Breast epithelium (tissue), 4 donors: Measurements from ENCODE around the gene RAP1GAP2. TPM values are rescaled to one million over a fixed set of nuclear protein-coding genes. Genes with fewer than 3 reads are reported as not detected.

ENCODE experiments used
- DNase-seq, 2 donors: peaks; one replicate each; pipeline ENCODE4 v3.0.0-alpha.2; 2019; ENCODE audit warnings: low spot score in 2 of 2
- H3K27ac ChIP-seq, 2 donors: fragments of 200-600 bp; sonication (generic) in 1 of 2; one replicate each; pipeline ENCODE4 v1.5.1; 2016 to 2019; ENCODE audit warnings: mild to moderate bottlenecking in 1 of 2
- H3K27me3 ChIP-seq, 2 donors: fragments of 200-600 bp; sonication (generic) in 1 of 2; one replicate each; pipeline versions ENCODE4 v1.5.1 to v1.6.0; 2017 to 2019; ENCODE audit warnings: control low read depth in 1 of 2, mild to moderate bottlenecking in 1 of 2
- H3K36me3 ChIP-seq: fragments of 200-600 bp; one replicate; pipeline ENCODE4 v1.5.1; 2019
- H3K4me1 ChIP-seq, 2 donors: fragments of 200-600 bp; sonication (generic); one replicate each; pipeline ENCODE4 v1.5.1; 2016 to 2019; ENCODE audit warnings: control low read depth in 1 of 2
- H3K4me3 ChIP-seq, 3 donors: fragments of 200-600 bp; sonication (generic); 1 replicate in 2 of 3; 2 replicates in 1 of 3; pipeline ENCODE4 v1.5.1; 2016 to 2019; ENCODE audit warnings: mild to moderate bottlenecking in 3 of 3, moderate library complexity in 2 of 3
- H3K9me3 ChIP-seq, 2 donors: fragments of 200-600 bp; sonication (generic) in 1 of 2; one replicate each; pipeline ENCODE4 v1.5.1; 2016 to 2019; ENCODE audit warnings: control low read depth in 1 of 2
- POLR2A ChIP-seq: fragments of 450-650 bp; IDR thresholded peaks from one replicate; pipeline ENCODE4 v1.6.1; 2016; ENCODE audit warnings: antibody characterized with exemption, mild to moderate bottlenecking, moderate library complexity
- POLR2AphosphoS5 ChIP-seq, 3 donors: sonication (generic); formaldehyde crosslinking; IDR thresholded peaks; one replicate each; pipeline ENCODE4 v1.6.1; 2017; ENCODE audit warnings: antibody characterized with exemption in 3 of 3
- intact Hi-C: fragments of 100-400 bp; cut with DNase I; formaldehyde crosslinking; loops from one replicate; pipeline ENCODE4 v1.15.1; 2023; ENCODE audit warnings: low total_unique reads
- total RNA-seq, 3 donors: library from RNA; depleted of rRNA; stranded (reverse); fragments of >200 nt; gene quantifications; one replicate each; pipeline ENCODE4 v1.1.0, GENCODE V29; 2016
- TF ChIP-seq, protein P1 (sequence below), 3 donors: fragments of 450-650 bp; IDR thresholded peaks; one replicate each; pipeline ENCODE4 v1.5.1; 2016 to 2017; ENCODE audit warnings: antibody characterized with exemption in 3 of 3, mild to moderate bottlenecking in 3 of 3, moderate library complexity in 3 of 3

Gene RAP1GAP2
- total RNA-seq, 3 donors from 2014 or later: 5.3 to 23.4 (median 10.8) TPM

DNA sequence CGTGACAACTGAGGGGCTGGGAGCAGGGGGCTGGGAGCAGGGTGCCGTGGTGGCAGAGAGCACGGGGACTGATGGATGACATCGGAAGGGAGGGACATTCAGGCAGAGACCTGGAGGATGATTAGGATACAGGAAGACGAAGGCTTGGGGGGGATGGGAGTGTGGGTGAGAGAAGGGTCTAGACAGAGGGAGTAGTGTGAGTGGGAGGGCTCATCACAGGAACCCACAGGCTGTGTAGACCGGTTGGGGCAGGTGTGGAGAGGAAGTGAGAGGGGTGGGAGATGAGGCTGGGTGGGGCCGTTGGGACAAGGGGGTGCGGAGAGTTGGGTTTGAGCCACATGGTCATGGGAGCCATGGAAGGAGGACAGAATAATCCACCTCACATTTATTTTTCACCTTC lies 83.8 kb downstream of the RAP1GAP2 start:
- no peaks in the 10 kb centered on the region for H3K9me3 ChIP-seq
- H3K27me3 ChIP-seq: no peaks in the 10 kb centered on the region
- no peak overlapping the region for H3K27ac ChIP-seq
- intact Hi-C loops: no loop called here
- no peaks in the 10 kb centered on the region for H3K4me1 ChIP-seq
- no peaks in the 10 kb centered on the region for H3K36me3 ChIP-seq
- no peak for TF ChIP-seq POLR2AphosphoS5 (IDR thresholded peaks at IDR 0.05)
- no peak for TF ChIP-seq POLR2A
- TF ChIP-seq, protein P1, sequence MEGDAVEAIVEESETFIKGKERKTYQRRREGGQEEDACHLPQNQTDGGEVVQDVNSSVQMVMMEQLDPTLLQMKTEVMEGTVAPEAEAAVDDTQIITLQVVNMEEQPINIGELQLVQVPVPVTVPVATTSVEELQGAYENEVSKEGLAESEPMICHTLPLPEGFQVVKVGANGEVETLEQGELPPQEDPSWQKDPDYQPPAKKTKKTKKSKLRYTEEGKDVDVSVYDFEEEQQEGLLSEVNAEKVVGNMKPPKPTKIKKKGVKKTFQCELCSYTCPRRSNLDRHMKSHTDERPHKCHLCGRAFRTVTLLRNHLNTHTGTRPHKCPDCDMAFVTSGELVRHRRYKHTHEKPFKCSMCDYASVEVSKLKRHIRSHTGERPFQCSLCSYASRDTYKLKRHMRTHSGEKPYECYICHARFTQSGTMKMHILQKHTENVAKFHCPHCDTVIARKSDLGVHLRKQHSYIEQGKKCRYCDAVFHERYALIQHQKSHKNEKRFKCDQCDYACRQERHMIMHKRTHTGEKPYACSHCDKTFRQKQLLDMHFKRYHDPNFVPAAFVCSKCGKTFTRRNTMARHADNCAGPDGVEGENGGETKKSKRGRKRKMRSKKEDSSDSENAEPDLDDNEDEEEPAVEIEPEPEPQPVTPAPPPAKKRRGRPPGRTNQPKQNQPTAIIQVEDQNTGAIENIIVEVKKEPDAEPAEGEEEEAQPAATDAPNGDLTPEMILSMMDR (IDR thresholded peaks at IDR 0.05): no peak
- no peak for DNase-seq
- H3K4me3 ChIP-seq: no peak overlapping the region

DNA sequence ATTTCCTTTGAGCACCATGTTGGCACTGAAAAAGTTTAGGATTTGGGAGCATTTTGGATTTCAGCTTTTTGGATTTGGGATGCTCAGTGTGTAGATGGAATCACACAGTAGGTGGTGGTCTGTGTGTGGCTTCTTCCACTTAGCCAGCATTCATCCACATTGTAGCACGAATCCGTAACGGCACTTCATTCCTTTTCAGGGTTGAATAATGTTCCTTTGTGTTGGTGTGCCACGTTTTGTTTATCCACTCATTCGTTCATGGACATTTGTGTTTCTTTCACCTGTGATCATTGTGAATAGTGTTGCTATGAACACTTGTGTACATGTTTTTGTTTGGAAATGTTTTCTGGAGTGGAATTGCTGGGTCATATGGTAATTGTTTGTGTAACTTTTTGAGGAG lies 85.1 kb downstream of the RAP1GAP2 start:
- H3K4me1 ChIP-seq: no peaks in the 10 kb centered on the region

DNA sequence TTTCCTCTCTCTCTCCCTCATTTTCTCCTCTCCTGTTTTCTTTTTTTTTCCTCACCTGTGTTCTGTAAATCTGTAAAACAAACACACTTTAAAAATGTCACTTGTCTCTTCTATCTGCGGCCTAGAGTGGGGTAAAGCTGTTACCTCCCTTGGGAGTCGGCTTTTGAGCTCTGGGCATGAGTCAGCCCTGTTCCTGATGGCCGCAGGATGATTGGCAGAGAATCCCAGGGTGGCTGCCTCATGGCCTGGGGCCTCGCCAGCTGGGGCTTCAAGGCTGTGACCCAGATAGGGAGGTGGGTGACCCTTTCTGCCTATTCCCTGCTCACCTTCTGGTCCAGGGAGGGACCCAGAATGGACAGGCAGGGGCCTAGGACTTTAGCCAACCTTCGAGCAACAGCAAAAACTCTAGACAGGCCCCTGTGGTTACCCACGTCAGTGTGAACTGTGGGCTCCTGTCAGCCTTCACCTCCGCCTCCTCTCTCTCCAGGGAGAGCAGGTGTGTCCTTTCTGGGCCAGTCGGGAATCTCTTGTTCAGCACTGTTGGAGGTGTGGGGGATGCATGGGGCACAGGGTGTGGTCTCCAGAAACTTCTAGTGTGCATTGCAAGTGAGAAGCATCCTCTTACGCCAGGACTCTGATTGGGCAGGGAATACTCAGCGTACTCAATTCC lies 87.4 kb downstream of the RAP1GAP2 start:
- Histone ChIP-seq H3K4me1 (no peaks in the 10 kb centered on the region), H3K4me3 (no peak overlapping the region), H3K36me3 (no peaks in the 10 kb centered on the region), H3K27ac (no peak overlapping the region), H3K27me3 (no peaks in the 10 kb centered on the region), H3K9me3 (no peaks in the 10 kb centered on the region)
- DNase-seq: no peak
- intact Hi-C loops: no loop called here
- TF ChIP-seq, protein P1 (IDR thresholded peaks at IDR 0.05): no peak
- TF ChIP-seq POLR2A (no peak), POLR2AphosphoS5 (IDR thresholded peaks at IDR 0.05) (no peak)

More for the DNA sequence above, 85.1 kb downstream of the RAP1GAP2 start:
- Histone ChIP-seq H3K27ac (no peak overlapping the region), H3K36me3 (no peaks in the 10 kb centered on the region), H3K9me3 (no peaks in the 10 kb centered on the region), H3K4me3 (no peak overlapping the region), H3K27me3 (no peaks in the 10 kb centered on the region)
- intact Hi-C loops: no loop called here
- TF ChIP-seq POLR2AphosphoS5 (IDR thresholded peaks at IDR 0.05): no peak
- TF ChIP-seq POLR2A: no peak
- TF ChIP-seq, protein P1 (IDR thresholded peaks at IDR 0.05): no peak
- no peak for DNase-seq

DNA sequence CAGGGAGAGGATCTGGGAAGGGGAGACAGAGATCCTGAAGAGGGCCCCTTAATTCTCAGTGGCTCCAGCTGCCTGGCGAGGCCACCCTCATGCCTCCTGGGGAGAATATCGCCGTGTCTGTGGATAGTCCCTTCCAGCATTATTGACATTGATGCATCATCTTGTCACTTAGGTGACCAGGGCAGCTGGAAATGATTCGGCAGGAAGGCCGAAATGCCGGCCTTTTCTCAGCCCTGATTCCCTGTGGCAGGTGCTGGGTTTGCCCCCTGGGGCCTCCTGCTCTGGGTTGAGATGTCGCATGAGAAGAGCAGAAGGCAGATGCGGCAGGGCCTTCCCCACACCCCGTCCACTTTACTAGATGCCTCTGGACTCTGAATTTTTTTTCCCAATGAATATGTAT lies 89.5 kb downstream of the RAP1GAP2 start:
- H3K27ac ChIP-seq: no peak overlapping the region
- H3K36me3 ChIP-seq: no peaks in the 10 kb centered on the region
- H3K4me1 ChIP-seq: no peaks in the 10 kb centered on the region
- intact Hi-C loops: no loop called here
- no peak for DNase-seq
- no peak for TF ChIP-seq POLR2A
- TF ChIP-seq, protein P1 (IDR thresholded peaks at IDR 0.05): no peak
- no peak for TF ChIP-seq POLR2AphosphoS5 (IDR thresholded peaks at IDR 0.05)
- no peaks in the 10 kb centered on the region for H3K27me3 ChIP-seq
- H3K4me3 ChIP-seq: no peak overlapping the region
- H3K9me3 ChIP-seq: no peaks in the 10 kb centered on the region

DNA sequence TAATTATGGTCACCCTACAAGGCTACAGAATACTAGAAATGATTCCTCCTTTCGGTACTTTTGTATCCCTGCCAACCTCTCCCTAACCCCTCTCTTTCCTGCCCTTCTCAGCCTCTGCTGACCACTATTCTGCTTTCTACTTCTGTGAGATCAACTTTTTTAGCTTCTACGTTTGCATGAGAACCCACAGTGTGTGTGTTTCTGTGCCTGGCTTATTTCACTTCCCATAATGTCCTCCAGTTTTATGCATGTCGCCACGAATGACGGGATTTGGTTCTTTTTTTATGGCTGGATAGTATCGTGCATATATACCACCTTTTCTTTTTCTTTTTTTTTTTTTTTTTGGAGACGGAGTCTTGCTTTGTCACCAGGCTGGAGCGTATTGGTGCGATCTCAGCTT lies 92.1 kb downstream of the RAP1GAP2 start:
- intact Hi-C loops: no loop called here
- no peaks in the 10 kb centered on the region for H3K36me3 ChIP-seq
- H3K4me1 ChIP-seq: no peaks in the 10 kb centered on the region
- no peaks in the 10 kb centered on the region for H3K27me3 ChIP-seq
- DNase-seq: no peak
- H3K4me3 ChIP-seq: no peak overlapping the region
- H3K27ac ChIP-seq: no peak overlapping the region
- no peaks in the 10 kb centered on the region for H3K9me3 ChIP-seq
- no peak for TF ChIP-seq POLR2A
- TF ChIP-seq POLR2AphosphoS5 (IDR thresholded peaks at IDR 0.05): no peak
- TF ChIP-seq, protein P1 (IDR thresholded peaks at IDR 0.05): no peak
